ENCODE measurements around the gene EFCAB6. TPM values are rescaled to one million over a fixed set of nuclear protein-coding genes. Genes with fewer than 3 reads are reported as not detected.

The EFCAB6 gene
- polyA plus RNA-seq, 3 donors, result not detected

DNA sequence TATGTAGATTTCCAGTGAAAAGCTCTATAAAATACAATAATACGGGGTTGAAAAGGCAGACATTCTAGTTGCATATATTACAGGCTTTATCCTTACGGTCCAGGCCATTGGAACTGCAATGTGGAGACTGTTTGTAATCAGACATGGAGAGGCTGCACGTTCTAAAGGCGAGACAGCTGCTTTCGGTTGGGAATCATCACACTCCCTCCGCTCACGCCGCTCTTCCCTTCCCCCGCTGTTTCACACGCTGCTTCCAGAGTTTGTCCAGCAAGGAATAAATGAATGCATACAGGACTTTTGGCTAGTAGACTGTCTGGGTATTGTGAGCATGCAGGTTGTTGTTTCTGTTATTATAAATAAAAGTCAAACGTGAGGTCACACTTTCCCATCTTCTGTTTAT lies 13.5 kb upstream of the EFCAB6 start:
- H3K36me3 ChIP-seq (replicated peaks in 1 of 2; ENCODE audit: control insufficient read depth in 1 of 2, insufficient read depth in 2 of 2, low read length in 2 of 2), result no peaks in the 10 kb centered on the region
- Mint-ChIP-seq H3K27me3 (ENCODE audit: low read depth in 3 of 3) (peaks cover 5 to 11% (median 10%) of the 10 kb centered on the region in 3 donors), H3K27ac (no peak overlapping the region)

DNA sequence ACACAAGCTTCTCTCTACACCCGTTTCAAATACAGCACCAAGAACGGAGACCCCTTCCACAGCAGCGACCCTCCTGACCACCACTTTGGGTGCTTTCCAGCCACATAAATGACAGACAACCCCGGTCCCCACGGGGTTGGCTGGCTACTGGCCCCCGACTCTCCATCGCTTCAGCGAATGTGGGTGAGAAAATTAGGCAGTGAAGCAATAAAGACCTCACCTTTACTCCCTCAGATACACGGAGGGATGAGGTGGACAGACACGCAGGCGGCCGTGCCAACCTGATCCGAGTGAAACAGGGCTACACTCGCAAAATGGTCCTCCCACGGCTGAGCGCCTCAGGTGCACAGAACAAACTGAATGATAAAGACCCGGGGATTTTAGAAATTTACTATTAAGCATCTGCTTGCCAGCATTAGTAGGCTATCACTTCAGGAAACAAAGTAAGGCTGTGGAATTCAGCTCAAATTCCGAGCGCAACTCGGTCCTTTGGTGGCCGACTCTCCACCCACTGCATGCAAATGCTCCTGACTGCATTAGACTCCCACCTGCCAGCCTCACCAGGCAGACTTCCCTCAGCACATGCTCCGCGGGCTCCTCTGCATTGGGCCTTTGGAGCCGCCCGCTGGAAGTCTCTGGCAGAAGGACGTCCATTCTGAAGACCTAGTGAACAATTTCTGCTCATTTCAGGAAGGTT lies 12.8 kb upstream of the EFCAB6 start:
- no peak for DNase-seq
- H2AFZ ChIP-seq (ENCODE audit: insufficient read depth, low read depth, low read length, poor library complexity, severe bottlenecking), result no peak overlapping the region
- H4K20me1 ChIP-seq (ENCODE audit: insufficient read depth, low read length), result no peaks in the 10 kb centered on the region
- no peak overlapping the region for H3K9ac ChIP-seq (ENCODE audit: insufficient read depth, low read length, poor library complexity, severe bottlenecking)
- H3K9me3 ChIP-seq (replicated peaks in 1 of 2; ENCODE audit: control insufficient read depth in 1 of 2, insufficient read depth in 1 of 2, low read length in 2 of 2), result no peaks in the 10 kb centered on the region
- WGBS (ENCODE audit: insufficient coverage), result 96% methylated on average over 20 of the region's 26 CpGs
- H3K4me1 ChIP-seq (ENCODE audit: control insufficient read depth in 1 of 2, insufficient read depth in 2 of 2, low read length in 2 of 2), result no peaks in the 10 kb centered on the region
- TF ChIP-seq, protein P1, sequence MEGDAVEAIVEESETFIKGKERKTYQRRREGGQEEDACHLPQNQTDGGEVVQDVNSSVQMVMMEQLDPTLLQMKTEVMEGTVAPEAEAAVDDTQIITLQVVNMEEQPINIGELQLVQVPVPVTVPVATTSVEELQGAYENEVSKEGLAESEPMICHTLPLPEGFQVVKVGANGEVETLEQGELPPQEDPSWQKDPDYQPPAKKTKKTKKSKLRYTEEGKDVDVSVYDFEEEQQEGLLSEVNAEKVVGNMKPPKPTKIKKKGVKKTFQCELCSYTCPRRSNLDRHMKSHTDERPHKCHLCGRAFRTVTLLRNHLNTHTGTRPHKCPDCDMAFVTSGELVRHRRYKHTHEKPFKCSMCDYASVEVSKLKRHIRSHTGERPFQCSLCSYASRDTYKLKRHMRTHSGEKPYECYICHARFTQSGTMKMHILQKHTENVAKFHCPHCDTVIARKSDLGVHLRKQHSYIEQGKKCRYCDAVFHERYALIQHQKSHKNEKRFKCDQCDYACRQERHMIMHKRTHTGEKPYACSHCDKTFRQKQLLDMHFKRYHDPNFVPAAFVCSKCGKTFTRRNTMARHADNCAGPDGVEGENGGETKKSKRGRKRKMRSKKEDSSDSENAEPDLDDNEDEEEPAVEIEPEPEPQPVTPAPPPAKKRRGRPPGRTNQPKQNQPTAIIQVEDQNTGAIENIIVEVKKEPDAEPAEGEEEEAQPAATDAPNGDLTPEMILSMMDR (IDR thresholded peaks at IDR 0.05), result no peak
- no peak overlapping the region for H3K4me2 ChIP-seq (replicated peaks; ENCODE audit: extremely low read depth, low read length, poor library complexity, severe bottlenecking)
- no peaks in the 10 kb centered on the region for H3K79me2 ChIP-seq (ENCODE audit: insufficient read depth, low read length)
- Mint-ChIP-seq H3K27me3 (ENCODE audit: low read depth in 3 of 3) (peaks cover 7 to 11% (median 10%) of the 10 kb centered on the region in 3 donors), H3K4me1 (no peaks in the 10 kb centered on the region), H3K9me3 (peaks cover 0 to 2% (median 0%) of the 10 kb centered on the region in 7 donors), H3K27ac (no peak overlapping the region), H3K36me3 (no peaks in the 10 kb centered on the region), H3K4me3 (no peak overlapping the region)
- no peak overlapping the region for H3K4me3 ChIP-seq (replicated peaks in 1 of 3; ENCODE audit: low read depth in 2 of 3, low read length in 3 of 3)
- no peaks in the 10 kb centered on the region for H3K36me3 ChIP-seq (replicated peaks in 1 of 2; ENCODE audit: control insufficient read depth in 1 of 2, insufficient read depth in 2 of 2, low read length in 2 of 2)
- no peaks in the 10 kb centered on the region for H3K27me3 ChIP-seq (ENCODE audit: control insufficient read depth in 2 of 2, insufficient read depth in 2 of 2, low read length in 2 of 2)
- no peak overlapping the region for H3K27ac ChIP-seq (ENCODE audit: low read depth in 1 of 2, low read length in 2 of 2)
- intact Hi-C loops (cut with micrococcal nuclease), result no loop called here

More for the DNA sequence above, 13.5 kb upstream of the EFCAB6 start:
- Histone ChIP-seq H3K9ac (ENCODE audit: insufficient read depth, low read length, poor library complexity, severe bottlenecking) (no peak overlapping the region), H3K4me2 (replicated peaks; ENCODE audit: extremely low read depth, low read length, poor library complexity, severe bottlenecking) (no peak overlapping the region), H3K9me3 (replicated peaks in 1 of 2; ENCODE audit: control insufficient read depth in 1 of 2, insufficient read depth in 1 of 2, low read length in 2 of 2) (no peaks in the 10 kb centered on the region), H2AFZ (ENCODE audit: insufficient read depth, low read depth, low read length, poor library complexity, severe bottlenecking) (no peak overlapping the region), H3K79me2 (ENCODE audit: insufficient read depth, low read length) (no peaks in the 10 kb centered on the region), H3K27me3 (ENCODE audit: control insufficient read depth in 2 of 2, insufficient read depth in 2 of 2, low read length in 2 of 2) (no peaks in the 10 kb centered on the region), H3K4me1 (ENCODE audit: control insufficient read depth in 1 of 2, insufficient read depth in 2 of 2, low read length in 2 of 2) (no peaks in the 10 kb centered on the region), H3K27ac (ENCODE audit: low read depth in 1 of 2, low read length in 2 of 2) (no peak overlapping the region), H3K4me3 (replicated peaks in 1 of 3; ENCODE audit: low read depth in 2 of 3, low read length in 3 of 3) (no peak overlapping the region), H4K20me1 (ENCODE audit: insufficient read depth, low read length) (no peaks in the 10 kb centered on the region)
- TF ChIP-seq, protein P1 (IDR thresholded peaks at IDR 0.05), result no peak
- Mint-ChIP-seq H3K4me3 (no peak overlapping the region), H3K9me3 (peaks cover 0 to 2% (median 0%) of the 10 kb centered on the region in 7 donors), H3K36me3 (no peaks in the 10 kb centered on the region), H3K4me1 (no peaks in the 10 kb centered on the region)
- intact Hi-C loops (cut with micrococcal nuclease), result no loop called here
- no peak for DNase-seq
- WGBS (ENCODE audit: insufficient coverage), result 88% methylated on average over 8 of the region's 11 CpGs

All from CD14-positive monocyte (primary cell).